Measurements from ENCODE around the gene CUL2. TPM values are rescaled to one million over a fixed set of nuclear protein-coding genes. Genes with fewer than 3 reads are reported as not detected.

Gene CUL2
- total and polyA plus RNA-seq, 2 experiments from 2014 or later = 17.2 to 38.3 TPM

- Histone ChIP-seq H3K36me3 (ENCODE audit: insufficient read depth) (no peaks in the 10 kb centered on the region), H3K4me1 (ENCODE audit: insufficient read depth) (peaks cover 11% of the 10 kb centered on the region; the same call in 1 of the 2 replicates), H3K4me3 (no peak overlapping the region), H3K79me2 (replicated peaks; ENCODE audit: insufficient read depth) (peaks cover 46% of the 10 kb centered on the region), H2AFZ (no peak overlapping the region), H3K27me3 (ENCODE audit: insufficient read depth) (no peaks in the 10 kb centered on the region), H3K27ac (ENCODE audit: low read depth) (no peak overlapping the region), H3K4me2 (no peak overlapping the region), H4K20me1 (replicated peaks; ENCODE audit: insufficient read depth) (no peaks in the 10 kb centered on the region), H3F3A (replicated peaks; ENCODE audit: low read depth) (peaks cover 5% of the 10 kb centered on the region; the same call in 1 of the 2 replicates), H3K9me2 (ENCODE audit: insufficient read depth) (no peaks in the 10 kb centered on the region; the same call in 1 of the 2 replicates)
- Mint-ChIP-seq H3K27ac (no peak overlapping the region; the same call in 1 of the 2 replicates), H3K9me3 (peaks cover 4% of the 10 kb centered on the region; the same call in 2 of the 3 replicates), H3K4me3 (0 out of 3 replicates have a peak overlapping the region, but pooled peaks have one; percentile 89), H3K4me1 (peaks cover 10% of the 10 kb centered on the region), H3K27me3 (ENCODE audit: insufficient read depth, low read depth, poor library complexity) (no peaks in the 10 kb centered on the region), H3K36me3 (ENCODE audit: low read depth) (peaks cover 4% of the 10 kb centered on the region; the same call in 2 of the 3 replicates)
- TF ChIP-seq ZNF114 (CRISPR knock-in tag; IDR thresholded peaks at IDR 0.05) (no peak), EZH2 (IDR thresholded peaks at IDR 0.05; ENCODE audit: low read depth, unreplicated experiment) (no peak), ZNF331 (CRISPR knock-in tag; IDR thresholded peaks at IDR 0.05; ENCODE audit: low read depth) (no peak), ETS1 (IDR thresholded peaks at IDR 0.05) (no peak), CREB1 (CRISPR knock-in tag; IDR thresholded peaks at IDR 0.05; ENCODE audit: low read depth) (no peak), POLR2AphosphoS5 (IDR thresholded peaks at IDR 0.05; ENCODE audit: low read depth) (no peak), STAT1 (IDR thresholded peaks at IDR 0.05; ENCODE audit: unreplicated experiment) (no peak), JUNB (IDR thresholded peaks at IDR 0.05; ENCODE audit: unreplicated experiment) (no peak), EZH2phosphoT487 (IDR thresholded peaks at IDR 0.05; ENCODE audit: unreplicated experiment) (no peak), NANOG (IDR thresholded peaks at IDR 0.05; ENCODE audit: borderline replicate concordance) (no peak)
- TF ChIP-seq, protein P1, sequence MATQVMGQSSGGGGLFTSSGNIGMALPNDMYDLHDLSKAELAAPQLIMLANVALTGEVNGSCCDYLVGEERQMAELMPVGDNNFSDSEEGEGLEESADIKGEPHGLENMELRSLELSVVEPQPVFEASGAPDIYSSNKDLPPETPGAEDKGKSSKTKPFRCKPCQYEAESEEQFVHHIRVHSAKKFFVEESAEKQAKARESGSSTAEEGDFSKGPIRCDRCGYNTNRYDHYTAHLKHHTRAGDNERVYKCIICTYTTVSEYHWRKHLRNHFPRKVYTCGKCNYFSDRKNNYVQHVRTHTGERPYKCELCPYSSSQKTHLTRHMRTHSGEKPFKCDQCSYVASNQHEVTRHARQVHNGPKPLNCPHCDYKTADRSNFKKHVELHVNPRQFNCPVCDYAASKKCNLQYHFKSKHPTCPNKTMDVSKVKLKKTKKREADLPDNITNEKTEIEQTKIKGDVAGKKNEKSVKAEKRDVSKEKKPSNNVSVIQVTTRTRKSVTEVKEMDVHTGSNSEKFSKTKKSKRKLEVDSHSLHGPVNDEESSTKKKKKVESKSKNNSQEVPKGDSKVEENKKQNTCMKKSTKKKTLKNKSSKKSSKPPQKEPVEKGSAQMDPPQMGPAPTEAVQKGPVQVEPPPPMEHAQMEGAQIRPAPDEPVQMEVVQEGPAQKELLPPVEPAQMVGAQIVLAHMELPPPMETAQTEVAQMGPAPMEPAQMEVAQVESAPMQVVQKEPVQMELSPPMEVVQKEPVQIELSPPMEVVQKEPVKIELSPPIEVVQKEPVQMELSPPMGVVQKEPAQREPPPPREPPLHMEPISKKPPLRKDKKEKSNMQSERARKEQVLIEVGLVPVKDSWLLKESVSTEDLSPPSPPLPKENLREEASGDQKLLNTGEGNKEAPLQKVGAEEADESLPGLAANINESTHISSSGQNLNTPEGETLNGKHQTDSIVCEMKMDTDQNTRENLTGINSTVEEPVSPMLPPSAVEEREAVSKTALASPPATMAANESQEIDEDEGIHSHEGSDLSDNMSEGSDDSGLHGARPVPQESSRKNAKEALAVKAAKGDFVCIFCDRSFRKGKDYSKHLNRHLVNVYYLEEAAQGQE (IDR thresholded peaks at IDR 0.05; ENCODE audit: unreplicated experiment) = no peak
- TF ChIP-seq, protein P2, sequence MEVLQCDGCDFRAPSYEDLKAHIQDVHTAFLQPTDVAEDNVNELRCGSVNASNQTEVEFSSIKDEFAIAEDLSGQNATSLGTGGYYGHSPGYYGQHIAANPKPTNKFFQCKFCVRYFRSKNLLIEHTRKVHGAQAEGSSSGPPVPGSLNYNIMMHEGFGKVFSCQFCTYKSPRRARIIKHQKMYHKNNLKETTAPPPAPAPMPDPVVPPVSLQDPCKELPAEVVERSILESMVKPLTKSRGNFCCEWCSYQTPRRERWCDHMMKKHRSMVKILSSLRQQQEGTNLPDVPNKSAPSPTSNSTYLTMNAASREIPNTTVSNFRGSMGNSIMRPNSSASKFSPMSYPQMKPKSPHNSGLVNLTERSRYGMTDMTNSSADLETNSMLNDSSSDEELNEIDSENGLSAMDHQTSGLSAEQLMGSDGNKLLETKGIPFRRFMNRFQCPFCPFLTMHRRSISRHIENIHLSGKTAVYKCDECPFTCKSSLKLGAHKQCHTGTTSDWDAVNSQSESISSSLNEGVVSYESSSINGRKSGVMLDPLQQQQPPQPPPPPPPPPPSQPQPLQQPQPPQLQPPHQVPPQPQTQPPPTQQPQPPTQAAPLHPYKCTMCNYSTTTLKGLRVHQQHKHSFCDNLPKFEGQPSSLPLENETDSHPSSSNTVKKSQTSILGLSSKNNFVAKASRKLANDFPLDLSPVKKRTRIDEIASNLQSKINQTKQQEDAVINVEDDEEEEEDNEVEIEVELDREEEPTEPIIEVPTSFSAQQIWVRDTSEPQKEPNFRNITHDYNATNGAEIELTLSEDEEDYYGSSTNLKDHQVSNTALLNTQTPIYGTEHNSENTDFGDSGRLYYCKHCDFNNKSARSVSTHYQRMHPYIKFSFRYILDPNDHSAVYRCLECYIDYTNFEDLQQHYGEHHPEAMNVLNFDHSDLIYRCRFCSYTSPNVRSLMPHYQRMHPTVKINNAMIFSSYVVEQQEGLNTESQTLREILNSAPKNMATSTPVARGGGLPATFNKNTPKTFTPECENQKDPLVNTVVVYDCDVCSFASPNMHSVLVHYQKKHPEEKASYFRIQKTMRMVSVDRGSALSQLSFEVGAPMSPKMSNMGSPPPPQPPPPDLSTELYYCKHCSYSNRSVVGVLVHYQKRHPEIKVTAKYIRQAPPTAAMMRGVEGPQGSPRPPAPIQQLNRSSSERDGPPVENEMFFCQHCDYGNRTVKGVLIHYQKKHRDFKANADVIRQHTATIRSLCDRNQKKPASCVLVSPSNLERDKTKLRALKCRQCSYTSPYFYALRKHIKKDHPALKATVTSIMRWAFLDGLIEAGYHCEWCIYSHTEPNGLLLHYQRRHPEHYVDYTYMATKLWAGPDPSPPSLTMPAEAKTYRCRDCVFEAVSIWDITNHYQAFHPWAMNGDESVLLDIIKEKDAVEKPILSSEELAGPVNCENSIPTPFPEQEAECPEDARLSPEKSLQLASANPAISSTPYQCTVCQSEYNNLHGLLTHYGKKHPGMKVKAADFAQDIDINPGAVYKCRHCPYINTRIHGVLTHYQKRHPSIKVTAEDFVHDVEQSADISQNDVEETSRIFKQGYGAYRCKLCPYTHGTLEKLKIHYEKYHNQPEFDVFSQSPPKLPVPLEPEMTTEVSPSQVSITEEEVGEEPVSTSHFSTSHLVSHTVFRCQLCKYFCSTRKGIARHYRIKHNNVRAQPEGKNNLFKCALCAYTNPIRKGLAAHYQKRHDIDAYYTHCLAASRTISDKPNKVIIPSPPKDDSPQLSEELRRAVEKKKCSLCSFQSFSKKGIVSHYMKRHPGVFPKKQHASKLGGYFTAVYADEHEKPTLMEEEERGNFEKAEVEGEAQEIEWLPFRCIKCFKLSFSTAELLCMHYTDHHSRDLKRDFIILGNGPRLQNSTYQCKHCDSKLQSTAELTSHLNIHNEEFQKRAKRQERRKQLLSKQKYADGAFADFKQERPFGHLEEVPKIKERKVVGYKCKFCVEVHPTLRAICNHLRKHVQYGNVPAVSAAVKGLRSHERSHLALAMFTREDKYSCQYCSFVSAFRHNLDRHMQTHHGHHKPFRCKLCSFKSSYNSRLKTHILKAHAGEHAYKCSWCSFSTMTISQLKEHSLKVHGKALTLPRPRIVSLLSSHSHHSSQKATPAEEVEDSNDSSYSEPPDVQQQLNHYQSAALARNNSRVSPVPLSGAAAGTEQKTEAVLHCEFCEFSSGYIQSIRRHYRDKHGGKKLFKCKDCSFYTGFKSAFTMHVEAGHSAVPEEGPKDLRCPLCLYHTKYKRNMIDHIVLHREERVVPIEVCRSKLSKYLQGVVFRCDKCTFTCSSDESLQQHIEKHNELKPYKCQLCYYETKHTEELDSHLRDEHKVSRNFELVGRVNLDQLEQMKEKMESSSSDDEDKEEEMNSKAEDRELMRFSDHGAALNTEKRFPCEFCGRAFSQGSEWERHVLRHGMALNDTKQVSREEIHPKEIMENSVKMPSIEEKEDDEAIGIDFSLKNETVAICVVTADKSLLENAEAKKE (CRISPR knock-in tag; IDR thresholded peaks at IDR 0.05) = no peak
- TF ChIP-seq, protein P3, sequence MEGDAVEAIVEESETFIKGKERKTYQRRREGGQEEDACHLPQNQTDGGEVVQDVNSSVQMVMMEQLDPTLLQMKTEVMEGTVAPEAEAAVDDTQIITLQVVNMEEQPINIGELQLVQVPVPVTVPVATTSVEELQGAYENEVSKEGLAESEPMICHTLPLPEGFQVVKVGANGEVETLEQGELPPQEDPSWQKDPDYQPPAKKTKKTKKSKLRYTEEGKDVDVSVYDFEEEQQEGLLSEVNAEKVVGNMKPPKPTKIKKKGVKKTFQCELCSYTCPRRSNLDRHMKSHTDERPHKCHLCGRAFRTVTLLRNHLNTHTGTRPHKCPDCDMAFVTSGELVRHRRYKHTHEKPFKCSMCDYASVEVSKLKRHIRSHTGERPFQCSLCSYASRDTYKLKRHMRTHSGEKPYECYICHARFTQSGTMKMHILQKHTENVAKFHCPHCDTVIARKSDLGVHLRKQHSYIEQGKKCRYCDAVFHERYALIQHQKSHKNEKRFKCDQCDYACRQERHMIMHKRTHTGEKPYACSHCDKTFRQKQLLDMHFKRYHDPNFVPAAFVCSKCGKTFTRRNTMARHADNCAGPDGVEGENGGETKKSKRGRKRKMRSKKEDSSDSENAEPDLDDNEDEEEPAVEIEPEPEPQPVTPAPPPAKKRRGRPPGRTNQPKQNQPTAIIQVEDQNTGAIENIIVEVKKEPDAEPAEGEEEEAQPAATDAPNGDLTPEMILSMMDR (conservative IDR thresholded peaks at IDR 0.05; ENCODE audit: low read depth in 2 of 2) = no peak
- ATAC-seq (no peak), DNase-seq (ENCODE audit: low spot score) (no peak)
Observed at GRCh38 chr10:35129185-35129674, 39.1 kb upstream of the CUL2 start.

Data from GM23338 (cell line).